Mesodermal cell (in vitro differentiated cells): ENCODE measurements around the gene XRCC5. TPM values are rescaled to one million over a fixed set of nuclear protein-coding genes. Genes with fewer than 3 reads are reported as not detected.

Source experiments
- H3K27ac ChIP-seq: 2 replicates; pipeline ENCODE4 v1.7.0; 2013; ENCODE audit warnings: mild to moderate bottlenecking, low read depth, low read length, moderate library complexity; ENCODE audit not compliant: severe bottlenecking
- H3K36me3 ChIP-seq: 2 replicates; pipeline ENCODE4 v1.7.1; 2013; ENCODE audit warnings: mild to moderate bottlenecking, low read length, moderate library complexity; ENCODE audit not compliant: control insufficient read depth, insufficient read depth
- H3K4me1 ChIP-seq: one replicate; pipeline ENCODE4 v1.7.1; 2013; ENCODE audit warnings: mild to moderate bottlenecking, low read length; ENCODE audit not compliant: insufficient read depth, control insufficient read depth, poor library complexity, severe bottlenecking
- H3K4me3 ChIP-seq: 2 replicates; pipeline ENCODE4 v1.7.0; 2013; ENCODE audit warnings: low read length, control low read depth, mild to moderate bottlenecking; ENCODE audit not compliant: insufficient read depth, poor library complexity, severe bottlenecking; ENCODE audit errors: extremely low read depth
- H3K9me3 ChIP-seq: 2 replicates; pipeline ENCODE4 v1.7.1; 2013; ENCODE audit warnings: mild to moderate bottlenecking, low read length, moderate library complexity; ENCODE audit not compliant: control insufficient read depth
- WGBS, 2 experiments: methylation state at CpG; one replicate each; pipeline ENCODE4 v1.1.5; 2013; ENCODE audit warnings: missing lambda C conversion rate in 2 of 2; ENCODE audit not compliant: insufficient coverage in 2 of 2; 5-methylcytosine and 5-hydroxymethylcytosine counted together
- polyA plus RNA-seq, 2 experiments: library from polyadenylated mRNA; stranded (reverse); fragments of 50-300 nt; gene quantifications; one replicate each; pipeline ENCODE4 v1.2.3, GENCODE V29; 2013

The XRCC5 gene
- 312 TPM for polyA plus RNA-seq (2013, experiment 1 of 2)
- polyA plus RNA-seq (2013, experiment 2 of 2): 324 TPM

DNA sequence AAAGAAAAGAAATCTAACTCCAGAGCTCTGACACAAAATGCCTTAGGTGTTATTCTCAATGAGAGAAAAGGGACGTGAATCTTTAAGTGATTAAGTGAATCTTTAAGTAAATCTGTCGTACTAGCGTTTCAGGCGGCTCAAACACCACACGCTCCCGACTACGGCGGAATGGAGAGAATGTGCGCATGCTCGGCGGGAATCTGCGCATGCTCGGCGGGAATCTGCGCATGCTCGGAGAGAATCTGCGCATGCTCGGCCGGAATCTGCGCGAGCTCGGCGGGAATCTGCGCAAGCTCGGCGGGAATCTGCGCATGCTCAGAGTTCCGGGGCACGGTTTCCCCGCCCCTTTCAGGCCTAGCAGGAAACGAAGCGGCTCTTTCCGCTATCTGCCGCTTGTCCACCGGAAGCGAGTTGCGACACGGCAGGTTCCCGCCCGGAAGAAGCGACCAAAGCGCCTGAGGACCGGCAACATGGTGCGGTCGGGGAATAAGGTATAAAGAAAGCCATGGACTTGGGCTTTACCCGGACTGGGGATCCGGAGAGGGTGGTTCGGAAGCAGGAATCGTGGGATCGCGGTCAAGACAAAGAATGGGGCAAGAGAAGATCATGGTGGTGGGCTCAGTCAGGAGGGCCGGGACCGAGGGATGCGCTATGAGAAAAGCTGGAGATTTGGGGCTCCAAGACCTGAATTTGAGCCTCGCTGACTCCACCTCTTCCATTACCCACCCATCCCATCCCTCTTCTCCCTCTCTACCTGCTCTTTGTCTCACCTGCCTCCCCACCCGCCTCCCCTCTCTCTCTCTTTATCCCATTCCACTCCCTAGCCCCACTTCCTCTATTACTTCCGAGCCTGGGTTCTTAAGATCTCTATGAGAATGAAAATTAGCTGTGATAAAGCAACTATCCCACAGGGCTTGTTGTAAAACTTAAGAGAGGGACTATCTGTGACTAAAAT lies at the start of gene XRCC5:
Gene XRCC5 (plus strand): TSS at position 382 of the 955 bp plus-strand sequence. CDS start 89 bp downstream, at position 471.
- H3K4me3 ChIP-seq: peak within 1 kb of the TSS; percentile 94
- 0 to 1% methylated on average over 39 to 46 of the region's 57 CpGs for WGBS, 2 experiments

DNA sequence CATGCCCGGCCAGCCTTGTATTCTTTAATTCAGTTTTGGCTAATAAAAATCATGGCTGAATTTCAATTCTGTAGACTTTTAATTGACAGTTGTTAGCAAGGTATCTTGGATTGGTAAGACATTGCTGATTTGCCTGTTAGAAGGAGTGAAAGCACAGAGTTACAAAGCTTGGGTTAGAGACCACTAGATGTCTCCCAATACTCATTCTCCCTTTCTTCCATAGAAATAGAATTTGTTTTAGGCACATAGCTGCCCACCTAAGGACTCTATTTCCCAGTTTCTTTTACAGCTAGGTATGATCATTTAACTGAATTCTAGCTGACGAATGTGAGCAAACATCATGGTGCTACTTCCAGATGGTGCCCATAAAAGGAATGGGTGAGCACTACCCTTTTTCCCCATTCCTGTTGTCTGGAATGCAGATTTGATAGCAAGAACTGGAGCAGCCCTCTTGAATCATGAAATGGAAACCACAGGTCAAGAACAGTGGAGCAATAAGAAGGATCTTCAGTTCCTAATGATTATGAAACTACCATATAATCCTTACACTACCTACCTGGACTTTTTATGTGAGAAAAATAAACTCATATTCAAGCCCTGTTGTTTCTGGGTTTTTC lies 45.0 kb upstream of the XRCC5 start:
- H3K4me1 ChIP-seq: peaks cover 4% of the 10 kb centered on the region
- peaks cover 4% of the 10 kb centered on the region for H3K36me3 ChIP-seq
- no peaks in the 10 kb centered on the region for H3K9me3 ChIP-seq
- 94% methylated on average over 2 of the region's 2 CpGs; no CpG with 5 or more reads in 1 of the 2 experiments for WGBS, 2 experiments
- H3K27ac ChIP-seq: no peak overlapping the region
- no peak overlapping the region for H3K4me3 ChIP-seq

More for the DNA sequence above, at the start of gene XRCC5:
- H3K27ac ChIP-seq: peak within 1 kb of the TSS; percentile 82
- peaks cover 14% of the 10 kb centered on the region for H3K4me1 ChIP-seq
- no peaks in the 10 kb centered on the region for H3K9me3 ChIP-seq
- H3K36me3 ChIP-seq: peaks cover 38% of the 10 kb centered on the region

DNA sequence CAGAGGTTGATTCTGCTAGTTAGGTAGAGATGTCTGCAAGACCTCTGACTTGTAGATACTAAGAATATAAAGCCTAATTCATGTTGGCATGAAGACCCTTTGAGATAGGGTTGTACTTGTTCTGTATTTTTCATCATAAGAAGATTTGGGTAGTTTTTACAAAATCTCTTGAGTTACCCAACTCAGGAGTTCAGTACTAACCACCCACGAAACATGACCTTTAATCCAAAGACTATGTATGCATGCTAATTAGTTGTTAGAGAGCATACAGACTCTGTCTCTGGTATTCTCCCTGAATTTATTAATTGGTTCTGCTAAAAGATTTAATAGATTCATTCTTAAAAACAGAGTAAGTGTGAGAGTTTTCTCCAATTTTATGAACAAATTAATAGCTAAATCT lies 44.5 kb upstream of the XRCC5 start:
- no peak overlapping the region for H3K4me3 ChIP-seq
- H3K9me3 ChIP-seq: no peaks in the 10 kb centered on the region
- H3K27ac ChIP-seq: no peak overlapping the region
- 100% methylated on average over 1 of the region's 1 CpG; no CpG with 5 or more reads in 1 of the 2 experiments for WGBS, 2 experiments
- H3K36me3 ChIP-seq: peaks cover 4% of the 10 kb centered on the region
- peaks cover 4% of the 10 kb centered on the region for H3K4me1 ChIP-seq

DNA sequence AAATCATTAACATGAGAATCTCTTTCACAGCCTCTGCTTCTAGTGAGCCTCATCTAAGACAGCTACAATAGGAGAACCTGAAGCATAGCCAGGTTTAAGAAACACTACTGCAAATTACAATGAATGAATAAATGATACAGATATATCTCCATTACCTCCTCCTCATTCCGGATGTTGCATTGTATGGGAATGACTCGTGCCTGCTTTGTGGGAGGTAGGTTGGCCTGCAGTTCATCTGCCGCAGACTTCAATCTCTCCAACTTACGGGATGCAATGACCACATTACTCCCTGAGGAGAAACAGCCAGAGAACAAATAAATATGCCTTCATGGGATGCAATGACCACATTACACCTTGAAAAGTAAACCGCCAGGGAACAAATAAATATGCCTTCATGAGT lies 42.9 kb upstream of the XRCC5 start:
- peaks cover 4% of the 10 kb centered on the region for H3K4me1 ChIP-seq
- WGBS, 2 experiments: 83 to 100% methylated on average over 1 to 2 of the region's 5 CpGs
- peaks cover 4% of the 10 kb centered on the region for H3K36me3 ChIP-seq
- no peak overlapping the region for H3K4me3 ChIP-seq
- H3K9me3 ChIP-seq: no peaks in the 10 kb centered on the region
- no peak overlapping the region for H3K27ac ChIP-seq

GRCh38 chr2:216069028-216069427 lies 40.1 kb upstream of the XRCC5 start:
- Histone ChIP-seq H3K4me3 (no peak overlapping the region), H3K36me3 (peaks cover 5% of the 10 kb centered on the region), H3K9me3 (no peaks in the 10 kb centered on the region), H3K4me1 (peaks cover 4% of the 10 kb centered on the region), H3K27ac (no peak overlapping the region)
- WGBS, 2 experiments: 92 to 100% methylated on average over 1 to 2 of the region's 2 CpGs

- Histone ChIP-seq H3K4me3 (no peak overlapping the region), H3K27ac (no peak overlapping the region), H3K36me3 (peaks cover 6% of the 10 kb centered on the region), H3K9me3 (no peaks in the 10 kb centered on the region), H3K4me1 (peaks cover 4% of the 10 kb centered on the region)
- 92 to 93% methylated on average over 2 to 3 of the region's 6 CpGs for WGBS, 2 experiments
Observed at GRCh38 chr2:216070195-216070594, 39.0 kb upstream of the XRCC5 start.

DNA sequence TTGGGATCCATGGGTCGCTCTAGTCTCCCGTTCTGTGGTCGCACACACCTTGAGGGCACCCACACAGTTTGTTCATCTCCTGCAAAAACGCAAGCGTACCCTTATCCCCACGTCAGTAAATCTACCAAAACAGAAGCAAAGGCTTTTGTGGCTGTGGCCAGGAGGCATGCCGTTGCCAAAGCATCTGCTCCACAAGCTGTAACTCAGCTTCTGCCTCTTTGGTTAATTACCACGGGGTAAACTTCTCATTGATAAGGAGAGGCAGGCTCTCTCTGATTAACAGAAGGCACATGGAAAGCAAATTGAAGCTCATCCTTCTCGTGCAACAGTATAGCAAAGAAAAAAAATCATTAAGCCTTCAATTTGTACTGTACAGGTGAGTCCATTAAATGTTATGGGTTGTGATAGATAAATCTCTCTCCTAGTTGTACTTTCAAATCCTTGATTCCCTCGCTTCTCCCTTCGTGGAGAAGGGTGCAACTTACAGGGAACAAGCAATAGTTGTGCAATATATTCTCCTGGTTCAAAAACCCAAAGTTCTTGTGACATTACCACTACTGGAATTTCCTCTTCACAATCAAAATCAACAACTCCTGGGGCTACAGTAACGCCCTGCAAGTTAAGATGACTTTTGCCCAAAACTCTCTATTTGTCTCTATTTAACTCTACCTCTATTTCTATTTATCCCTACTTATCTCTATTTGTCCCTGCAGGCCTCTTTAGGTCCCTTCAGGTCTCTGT lies 37.9 kb upstream of the XRCC5 start:
- H3K27ac ChIP-seq: no peak overlapping the region
- 97% methylated on average over 7 to 9 of the region's 12 CpGs for WGBS, 2 experiments
- H3K4me3 ChIP-seq: no peak overlapping the region
- peaks cover 4% of the 10 kb centered on the region for H3K4me1 ChIP-seq
- no peaks in the 10 kb centered on the region for H3K9me3 ChIP-seq
- peaks cover 6% of the 10 kb centered on the region for H3K36me3 ChIP-seq

GRCh38 chr2:216072473-216072872 lies 36.7 kb upstream of the XRCC5 start:
- Histone ChIP-seq H3K36me3 (peaks cover 6% of the 10 kb centered on the region), H3K4me3 (no peak overlapping the region), H3K4me1 (no peaks in the 10 kb centered on the region), H3K27ac (no peak overlapping the region), H3K9me3 (no peaks in the 10 kb centered on the region)

- Histone ChIP-seq H3K9me3 (no peaks in the 10 kb centered on the region), H3K4me1 (no peaks in the 10 kb centered on the region), H3K4me3 (no peak overlapping the region), H3K27ac (no peak overlapping the region), H3K36me3 (peaks cover 6% of the 10 kb centered on the region)
Observed at GRCh38 chr2:216073773-216074172, 35.4 kb upstream of the XRCC5 start.

DNA sequence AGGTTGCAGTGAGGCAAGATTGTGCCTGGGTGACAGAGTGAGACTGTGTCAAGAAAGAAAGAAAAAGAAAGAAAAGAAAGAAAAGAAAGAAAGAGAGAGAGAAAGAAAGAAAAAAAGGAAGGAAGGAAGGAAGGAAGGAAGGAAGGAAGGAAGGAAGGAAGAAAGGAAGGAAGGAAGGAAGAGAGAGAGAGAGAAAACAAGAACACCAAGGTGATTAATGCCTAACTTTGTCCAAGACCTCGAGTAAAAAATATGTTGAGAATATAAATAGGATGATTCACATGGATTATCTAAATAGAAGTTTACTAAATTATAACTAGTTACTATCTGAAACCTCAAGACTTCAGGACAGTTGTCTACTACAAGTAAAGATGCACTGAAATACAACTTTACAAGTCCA lies 34.8 kb upstream of the XRCC5 start:
- Histone ChIP-seq H3K4me3 (no peak overlapping the region), H3K27ac (no peak overlapping the region), H3K36me3 (peaks cover 6% of the 10 kb centered on the region), H3K4me1 (no peaks in the 10 kb centered on the region), H3K9me3 (no peaks in the 10 kb centered on the region)
- WGBS, 2 experiments: no CpG with 5 or more reads among the region's 1 CpG
